CD14-positive monocyte (primary cell): ENCODE data around the gene ZG16B. TPM values are rescaled to one million over a fixed set of nuclear protein-coding genes. Genes with fewer than 3 reads are reported as not detected.

ENCODE experiments used
- DNase-seq, 3 donors: peaks; one replicate each; pipeline ENCODE4 v3.0.0-alpha.2; 2011 to 2022
- H2AFZ ChIP-seq: 2 replicates; pipeline ENCODE4 v1.6.0; 2012; ENCODE audit warnings: mild to moderate bottlenecking, low read depth, low read length, inconsistent platforms; ENCODE audit not compliant: insufficient read depth, poor library complexity, severe bottlenecking
- H3K27ac ChIP-seq, 2 donors: 1 replicate in 1 of 2; 2 replicates in 1 of 2; pipeline ENCODE4 v1.5.1; 2012 to 2013; ENCODE audit warnings: low read length in 2 of 2, control low read depth in 1 of 2, inconsistent platforms in 1 of 2, low read depth in 1 of 2, mild to moderate bottlenecking in 1 of 2
- H3K27me3 ChIP-seq, 2 donors: one replicate each; pipeline versions ENCODE4 v1.6.0 to v1.6.1; 2011 to 2013; ENCODE audit warnings: low read length in 2 of 2; ENCODE audit not compliant: control insufficient read depth in 2 of 2, insufficient read depth in 2 of 2
- H3K36me3 ChIP-seq, 2 donors: replicated peaks in 1 of 2; 1 replicate in 1 of 2; 2 replicates in 1 of 2; pipeline versions ENCODE4 v1.5.1 to v1.6.1; 2012 to 2013; ENCODE audit warnings: low read length in 2 of 2, control low read depth in 1 of 2, inconsistent platforms in 1 of 2, mild to moderate bottlenecking in 1 of 2; ENCODE audit not compliant: insufficient read depth in 2 of 2, control insufficient read depth in 1 of 2
- H3K4me1 ChIP-seq, 2 donors: 1 replicate in 1 of 2; 2 replicates in 1 of 2; pipeline versions ENCODE4 v1.5.1 to v1.6.1; 2012 to 2013; ENCODE audit warnings: low read length in 2 of 2, control low read depth in 1 of 2, inconsistent platforms in 1 of 2, mild to moderate bottlenecking in 1 of 2, moderate library complexity in 1 of 2; ENCODE audit not compliant: insufficient read depth in 2 of 2, control insufficient read depth in 1 of 2
- H3K4me2 ChIP-seq: replicated peaks from 2 replicates; pipeline ENCODE3; 2012; ENCODE audit warnings: low read length, moderate library complexity, mild to moderate bottlenecking; ENCODE audit not compliant: poor library complexity, severe bottlenecking; ENCODE audit errors: extremely low read depth
- H3K4me3 ChIP-seq, 3 experiments: fragments of 200-600 bp in 1 of 3; sonication (generic) in 1 of 3; replicated peaks in 1 of 3; 1 replicate in 2 of 3; 2 replicates in 1 of 3; pipeline ENCODE4 v1.5.1; 2011 to 2013; ENCODE audit warnings: low read length in 3 of 3, mild to moderate bottlenecking in 3 of 3, control low read depth in 2 of 3, low read depth in 2 of 3, inconsistent platforms in 1 of 3, moderate library complexity in 1 of 3
- H3K79me2 ChIP-seq: 2 replicates; pipeline ENCODE4 v1.6.0; 2012; ENCODE audit warnings: mild to moderate bottlenecking, control low read depth, inconsistent platforms, low read length, moderate library complexity; ENCODE audit not compliant: insufficient read depth
- H3K9ac ChIP-seq: 2 replicates; pipeline ENCODE4 v1.6.0; 2017; ENCODE audit warnings: low read length, mild to moderate bottlenecking; ENCODE audit not compliant: insufficient read depth, poor library complexity, severe bottlenecking
- H3K9me3 ChIP-seq, 2 donors: replicated peaks in 1 of 2; 1 replicate in 1 of 2; 2 replicates in 1 of 2; pipeline versions ENCODE4 v1.5.1 to v1.6.1; 2012 to 2013; ENCODE audit warnings: low read length in 2 of 2, control low read depth in 1 of 2; ENCODE audit not compliant: control insufficient read depth in 1 of 2, insufficient read depth in 1 of 2
- H4K20me1 ChIP-seq: 2 replicates; pipeline ENCODE4 v1.6.0; 2012; ENCODE audit warnings: mild to moderate bottlenecking, low read length, control low read depth, moderate library complexity; ENCODE audit not compliant: insufficient read depth
- H3K27ac Mint-ChIP-seq, 7 donors: one replicate each; pipeline ENCODE4 v1.8.0; 2020; ENCODE audit warnings: mild to moderate bottlenecking in 7 of 7, mixed read lengths in 7 of 7, moderate library complexity in 6 of 7, inconsistent platforms in 2 of 7
- H3K27me3 Mint-ChIP-seq, 3 donors: one replicate each; pipeline ENCODE4 v1.8.0; 2021 to 2022; ENCODE audit warnings: low read depth in 3 of 3, mild to moderate bottlenecking in 3 of 3, mixed read lengths in 3 of 3, moderate library complexity in 3 of 3, inconsistent platforms in 1 of 3
- H3K36me3 Mint-ChIP-seq, 2 donors: one replicate each; pipeline ENCODE4 v1.8.0; 2020; ENCODE audit warnings: mixed read lengths in 2 of 2, inconsistent platforms in 1 of 2, mild to moderate bottlenecking in 1 of 2
- H3K4me1 Mint-ChIP-seq: one replicate; pipeline ENCODE4 v1.8.0; 2020; ENCODE audit warnings: mild to moderate bottlenecking, mixed read lengths
- H3K4me3 Mint-ChIP-seq, 2 donors: one replicate each; pipeline ENCODE4 v1.8.0; 2020; ENCODE audit warnings: mild to moderate bottlenecking in 2 of 2, mixed read lengths in 2 of 2, moderate library complexity in 1 of 2
- H3K9me3 Mint-ChIP-seq, 7 donors: one replicate each; pipeline ENCODE4 v1.8.0; 2020 to 2022; ENCODE audit warnings: mixed read lengths in 7 of 7, mild to moderate bottlenecking in 6 of 7, moderate library complexity in 6 of 7, inconsistent platforms in 2 of 7
- WGBS: methylation state at CpG from one replicate; pipeline ENCODE4 v1.1.5; 2013; ENCODE audit warnings: missing lambda C conversion rate; ENCODE audit not compliant: insufficient coverage; 5-methylcytosine and 5-hydroxymethylcytosine counted together
- intact Hi-C, 2 donors: fragments of 100-400 bp; cut with micrococcal nuclease; formaldehyde crosslinking; loops; one replicate each; pipeline versions ENCODE4 v1.15.0 to v1.15.1; 2023
- polyA plus RNA-seq, 3 donors: library from polyadenylated mRNA; depleted of rRNA in 1 of 3; unstranded in 2 of 3; stranded (reverse) in 1 of 3; fragments of 300-500 nt in 2 of 3; fragments of >200 nt in 1 of 3; fragmentation: Illumina TruSeq in 2 of 3; gene quantifications; 1 replicate in 2 of 3; 2 replicates in 1 of 3; pipeline ENCODE4 v1.2.3, GENCODE V29; 2012 to 2021
- TF ChIP-seq, protein P1 (sequence below): fragments of 200-600 bp; IDR thresholded peaks from one replicate; pipeline ENCODE4 v1.8.0; 2022; ENCODE audit warnings: antibody characterized with exemption, mild to moderate bottlenecking

ZG16B gene
- polyA plus RNA-seq, 3 donors, result 6.8 to 12.9 (median 11.0) TPM

DNA sequence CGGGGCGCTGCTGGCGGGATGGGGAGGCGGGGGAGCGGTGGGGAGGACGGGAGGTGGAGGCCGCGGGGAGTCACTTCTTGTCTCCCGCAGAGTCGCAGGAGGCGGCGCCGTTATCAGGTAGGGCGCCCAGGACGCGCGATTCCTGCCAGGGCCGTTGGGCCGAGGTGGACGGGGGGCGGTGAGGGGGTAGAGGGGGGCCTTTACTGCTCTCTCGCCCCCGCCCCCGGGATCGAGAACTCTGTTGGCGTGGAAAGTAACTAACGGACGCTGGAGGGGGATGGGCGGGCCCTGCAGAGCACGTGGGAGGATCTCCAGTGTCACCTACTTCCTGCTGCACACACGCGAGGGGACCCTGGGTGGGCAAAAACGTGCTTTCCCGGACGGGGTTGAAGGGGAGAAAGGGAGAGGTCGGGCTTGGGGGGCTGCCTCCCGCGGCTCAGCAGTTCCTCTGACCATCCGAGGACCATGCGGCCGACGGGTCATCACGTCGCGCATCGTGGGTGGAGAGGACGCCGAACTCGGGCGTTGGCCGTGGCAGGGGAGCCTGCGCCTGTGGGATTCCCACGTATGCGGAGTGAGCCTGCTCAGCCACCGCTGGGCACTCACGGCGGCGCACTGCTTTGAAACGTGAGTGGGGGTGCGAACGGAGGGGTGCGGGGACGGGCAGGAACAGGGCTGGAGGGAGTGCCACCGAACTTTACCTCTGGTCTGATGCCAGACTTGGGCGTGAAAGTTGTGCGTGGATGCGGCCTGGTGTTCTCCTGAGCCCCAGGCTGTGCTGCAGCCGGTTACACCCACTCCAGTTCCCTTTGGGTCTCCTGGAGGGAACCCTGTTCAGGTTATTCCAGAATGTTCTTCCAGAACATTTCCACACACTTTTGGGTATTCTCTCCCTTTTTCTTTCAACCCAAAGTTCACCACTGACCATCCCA, 12.5 kb upstream of the ZG16B start:
- peak overlapping the region; percentile 51 to 70 for H3K4me3 Mint-ChIP-seq
- H3K27ac Mint-ChIP-seq, result peak overlapping the region in 1 of 7 donors; percentile 35
- peak overlapping the region; percentile 36 for H3K9ac ChIP-seq
- H3K9me3 ChIP-seq, result no peaks in the 10 kb centered on the region
- peaks cover 4 to 6% (median 5%) of the 10 kb centered on the region in 3 donors for H3K27me3 Mint-ChIP-seq
- H3K27me3 ChIP-seq, result no peaks in the 10 kb centered on the region
- H3K4me1 ChIP-seq, result peaks cover 5 to 12% of the 10 kb centered on the region in 2 donors
- H2AFZ ChIP-seq, result peak overlapping the region; percentile 21
- H3K4me1 Mint-ChIP-seq, result peaks cover 8% of the 10 kb centered on the region
- no peaks in the 10 kb centered on the region for H3K79me2 ChIP-seq
- TF ChIP-seq, protein P1, sequence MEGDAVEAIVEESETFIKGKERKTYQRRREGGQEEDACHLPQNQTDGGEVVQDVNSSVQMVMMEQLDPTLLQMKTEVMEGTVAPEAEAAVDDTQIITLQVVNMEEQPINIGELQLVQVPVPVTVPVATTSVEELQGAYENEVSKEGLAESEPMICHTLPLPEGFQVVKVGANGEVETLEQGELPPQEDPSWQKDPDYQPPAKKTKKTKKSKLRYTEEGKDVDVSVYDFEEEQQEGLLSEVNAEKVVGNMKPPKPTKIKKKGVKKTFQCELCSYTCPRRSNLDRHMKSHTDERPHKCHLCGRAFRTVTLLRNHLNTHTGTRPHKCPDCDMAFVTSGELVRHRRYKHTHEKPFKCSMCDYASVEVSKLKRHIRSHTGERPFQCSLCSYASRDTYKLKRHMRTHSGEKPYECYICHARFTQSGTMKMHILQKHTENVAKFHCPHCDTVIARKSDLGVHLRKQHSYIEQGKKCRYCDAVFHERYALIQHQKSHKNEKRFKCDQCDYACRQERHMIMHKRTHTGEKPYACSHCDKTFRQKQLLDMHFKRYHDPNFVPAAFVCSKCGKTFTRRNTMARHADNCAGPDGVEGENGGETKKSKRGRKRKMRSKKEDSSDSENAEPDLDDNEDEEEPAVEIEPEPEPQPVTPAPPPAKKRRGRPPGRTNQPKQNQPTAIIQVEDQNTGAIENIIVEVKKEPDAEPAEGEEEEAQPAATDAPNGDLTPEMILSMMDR, result no peak
- no peak for DNase-seq
- no peaks in the 10 kb centered on the region for H3K36me3 ChIP-seq
- H4K20me1 ChIP-seq, result no peaks in the 10 kb centered on the region
- intact Hi-C loops, result no loop called here
- H3K9me3 Mint-ChIP-seq, result no peaks in the 10 kb centered on the region
- WGBS, result 92% methylated on average over 44 of the region's 68 CpGs
- H3K4me3 ChIP-seq, result peak overlapping the region in 1 of 3 experiments; percentile 43
- no peaks in the 10 kb centered on the region for H3K36me3 Mint-ChIP-seq
- H3K27ac ChIP-seq, result no peak overlapping the region
- H3K4me2 ChIP-seq, result peak overlapping the region; percentile 55

DNA sequence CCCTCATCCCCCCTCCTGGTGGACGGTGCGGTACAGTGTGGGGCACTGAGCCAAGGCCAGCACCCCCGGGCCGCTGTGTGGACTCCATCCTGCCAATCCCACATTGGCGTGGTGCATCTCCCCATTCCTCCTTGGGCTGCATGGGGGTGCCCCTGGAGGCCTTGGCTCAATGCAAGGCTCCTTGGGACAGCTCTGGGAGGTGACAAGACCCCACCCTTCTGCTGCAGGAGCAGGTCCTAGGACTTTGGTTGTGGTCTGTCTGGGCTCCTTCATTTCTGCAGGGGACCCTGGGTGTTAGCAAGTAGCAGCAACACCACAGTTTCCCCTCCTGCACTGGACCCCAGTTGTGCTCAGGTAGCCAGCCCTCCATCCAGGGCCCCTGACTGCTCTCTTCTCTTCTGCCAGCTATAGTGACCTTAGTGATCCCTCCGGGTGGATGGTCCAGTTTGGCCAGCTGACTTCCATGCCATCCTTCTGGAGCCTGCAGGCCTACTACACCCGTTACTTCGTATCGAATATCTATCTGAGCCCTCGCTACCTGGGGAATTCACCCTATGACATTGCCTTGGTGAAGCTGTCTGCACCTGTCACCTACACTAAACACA, 11.7 kb upstream of the ZG16B start:
- Mint-ChIP-seq H3K27ac (peak overlapping the region in 3 of 7 donors; percentile 24 to 70 (median 58)), H3K27me3 (peaks cover 4 to 6% (median 5%) of the 10 kb centered on the region in 3 donors), H3K4me3 (no peak overlapping the region), H3K4me1 (peaks cover 11% of the 10 kb centered on the region), H3K36me3 (no peaks in the 10 kb centered on the region), H3K9me3 (no peaks in the 10 kb centered on the region)
- Histone ChIP-seq H3K79me2 (no peaks in the 10 kb centered on the region), H3K4me2 (no peak overlapping the region), H3K9me3 (no peaks in the 10 kb centered on the region), H3K4me1 (peaks cover 5 to 12% of the 10 kb centered on the region in 2 donors), H2AFZ (no peak overlapping the region), H3K36me3 (no peaks in the 10 kb centered on the region), H3K9ac (no peak overlapping the region), H3K4me3 (no peak overlapping the region), H3K27me3 (no peaks in the 10 kb centered on the region), H3K27ac (no peak overlapping the region), H4K20me1 (no peaks in the 10 kb centered on the region)
- TF ChIP-seq, protein P1, result no peak
- DNase-seq, result no peak
- 96% methylated on average over 10 of the region's 10 CpGs for WGBS
- intact Hi-C loops, result no loop called here
